ENCODE data around the gene WDFY4.

The WDFY4 gene

GRCh38 chr10:48750019-48750418 lies 65.3 kb downstream of the WDFY4 start:
- H3K4me3 ChIP-seq (ENCODE audit: low read depth, low read length): no peak overlapping the region
- no peak for TF ChIP-seq CTCF (IDR thresholded peaks at IDR 0.05; ENCODE audit: borderline replicate concordance, insufficient read depth, low read depth, low read length)

DNA sequence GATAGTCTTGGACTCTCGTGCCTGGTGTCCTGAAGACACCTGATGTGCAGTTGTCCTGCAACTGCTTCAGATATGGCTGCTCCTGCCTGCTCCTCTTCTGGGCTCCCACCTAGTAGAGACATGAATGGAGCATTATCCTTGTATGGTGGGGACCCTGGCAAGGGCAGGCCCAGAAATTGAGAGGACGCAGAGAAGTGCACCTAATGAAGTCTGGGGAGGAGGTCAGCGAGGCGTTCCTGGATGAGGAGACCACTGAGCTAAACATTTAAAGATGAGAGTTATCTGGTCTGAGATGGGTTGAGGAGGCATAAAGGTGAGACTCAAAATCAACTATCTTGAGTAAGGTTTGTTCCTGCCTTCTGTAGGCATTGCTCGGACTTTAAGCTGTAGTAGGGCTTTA lies 66.3 kb downstream of the WDFY4 start:
- no peak for TF ChIP-seq CTCF (IDR thresholded peaks at IDR 0.05; ENCODE audit: borderline replicate concordance, insufficient read depth, low read depth, low read length)
- no peak overlapping the region for H3K4me3 ChIP-seq (ENCODE audit: low read depth, low read length)

- TF ChIP-seq CTCF (IDR thresholded peaks at IDR 0.05; ENCODE audit: borderline replicate concordance, insufficient read depth, low read depth, low read length): no peak
- H3K4me3 ChIP-seq (ENCODE audit: low read depth, low read length): no peak overlapping the region
Measured at GRCh38 chr10:48751730-48752129, 67.1 kb downstream of the WDFY4 start.

- no peak for TF ChIP-seq CTCF (IDR thresholded peaks at IDR 0.05; ENCODE audit: borderline replicate concordance, insufficient read depth, low read depth, low read length)
- H3K4me3 ChIP-seq (ENCODE audit: low read depth, low read length): no peak overlapping the region
Measured at GRCh38 chr10:48758411-48758810, 73.7 kb downstream of the WDFY4 start.

- no peak for TF ChIP-seq CTCF (IDR thresholded peaks at IDR 0.05; ENCODE audit: borderline replicate concordance, insufficient read depth, low read depth, low read length)
- no peak overlapping the region for H3K4me3 ChIP-seq (ENCODE audit: low read depth, low read length)
Measured at GRCh38 chr10:48759113-48759901, 74.6 kb downstream of the WDFY4 start.

GRCh38 chr10:48760983-48761382 lies 76.3 kb downstream of the WDFY4 start:
- H3K4me3 ChIP-seq (ENCODE audit: low read depth, low read length): no peak overlapping the region
- TF ChIP-seq CTCF (IDR thresholded peaks at IDR 0.05; ENCODE audit: borderline replicate concordance, insufficient read depth, low read depth, low read length): no peak

Measured in GM12875 (cell line).